NK-92 (cell line): ENCODE measurements around the gene YBX2.
A peak's percentile ranks its signal among the peaks of the same experiment; 100 is the strongest.
"Not testable (repeated sequence)": the region's sequence is repeated elsewhere in the genome, so short reads cannot be mapped to it uniquely, and the experiment has no call there.

Source experiments
- DNase-seq: peaks from one replicate; lab custom pipeline; 2025; ENCODE audit not compliant: unreplicated experiment; lab: John Stamatoyannopoulos, UW

YBX2 gene

DNA sequence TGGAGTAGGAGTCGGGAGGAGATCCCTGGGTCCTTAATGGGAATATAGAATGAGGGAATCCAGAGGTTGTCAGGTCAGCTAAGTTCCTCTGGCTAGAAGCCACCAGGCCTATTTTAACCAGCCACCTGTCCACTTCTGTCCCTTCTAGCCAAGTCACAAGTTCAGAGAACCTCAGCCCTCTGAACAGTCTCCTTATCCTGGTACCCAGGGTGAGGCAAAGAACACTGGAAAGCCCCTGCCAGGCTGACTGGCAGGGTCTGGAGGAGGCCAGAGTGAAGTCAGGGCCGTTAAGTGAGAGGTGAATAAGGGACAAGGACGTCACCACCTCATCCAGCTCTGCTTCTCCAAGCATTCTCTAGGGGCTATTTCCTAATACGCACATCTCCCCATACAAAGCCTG is 45.6 kb downstream of the YBX2 start:
- no peak for DNase-seq

DNA sequence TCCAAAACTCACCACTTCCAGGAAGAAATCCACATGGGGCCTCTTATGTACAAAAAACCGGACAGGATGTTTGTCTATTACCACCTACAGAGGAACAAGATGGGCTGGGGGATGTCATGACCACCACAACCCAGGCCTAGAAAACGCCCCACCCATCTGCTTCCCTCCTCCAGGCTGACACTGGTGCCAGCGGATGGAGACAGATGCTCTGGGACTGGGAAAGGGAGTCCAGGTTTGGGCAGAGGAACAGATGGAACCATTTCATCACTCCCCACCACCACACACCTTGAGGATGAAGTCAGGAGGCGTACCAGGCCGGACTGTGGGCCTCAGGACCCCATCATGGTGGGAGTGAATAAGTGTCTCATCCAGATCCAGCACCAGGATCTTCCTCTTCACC is 47.7 kb downstream of the YBX2 start:
- no peak for DNase-seq

DNA sequence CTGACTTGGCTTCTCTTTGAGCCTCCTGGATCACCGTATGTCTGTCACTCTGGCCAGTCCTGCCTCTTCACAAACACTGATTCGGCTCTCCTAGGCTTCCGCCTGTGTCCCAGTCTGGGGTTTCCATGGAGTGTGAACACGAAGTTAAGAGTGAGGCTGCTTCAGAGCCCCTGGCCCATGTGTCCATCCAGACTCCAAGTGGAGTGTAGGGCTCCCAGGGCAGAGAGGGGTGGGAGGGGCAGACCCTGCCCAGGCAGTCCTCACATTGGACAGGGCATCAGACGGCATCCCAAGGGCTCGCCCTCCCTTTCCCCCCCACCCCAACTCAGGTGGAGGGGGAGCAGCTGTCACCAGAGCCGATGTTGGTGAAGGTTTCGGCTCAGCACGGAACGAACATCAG is 50.6 kb downstream of the YBX2 start:
- DNase-seq: not testable (repeated sequence)

DNA sequence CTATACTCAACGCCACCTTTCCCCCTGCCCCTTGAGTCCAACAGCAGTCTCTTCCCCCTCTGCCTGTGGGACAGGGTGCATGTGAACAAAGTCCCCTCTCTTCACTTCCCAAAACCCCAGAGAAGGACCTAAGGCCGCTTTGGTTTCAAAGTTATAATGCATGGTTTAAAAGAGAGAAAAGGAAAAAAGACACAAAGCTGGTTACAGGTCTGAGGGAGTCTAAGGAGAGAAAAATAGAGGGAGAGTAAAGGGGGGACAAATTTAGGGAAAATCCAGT is 51.0 kb downstream of the YBX2 start:
- no peak for DNase-seq

DNA sequence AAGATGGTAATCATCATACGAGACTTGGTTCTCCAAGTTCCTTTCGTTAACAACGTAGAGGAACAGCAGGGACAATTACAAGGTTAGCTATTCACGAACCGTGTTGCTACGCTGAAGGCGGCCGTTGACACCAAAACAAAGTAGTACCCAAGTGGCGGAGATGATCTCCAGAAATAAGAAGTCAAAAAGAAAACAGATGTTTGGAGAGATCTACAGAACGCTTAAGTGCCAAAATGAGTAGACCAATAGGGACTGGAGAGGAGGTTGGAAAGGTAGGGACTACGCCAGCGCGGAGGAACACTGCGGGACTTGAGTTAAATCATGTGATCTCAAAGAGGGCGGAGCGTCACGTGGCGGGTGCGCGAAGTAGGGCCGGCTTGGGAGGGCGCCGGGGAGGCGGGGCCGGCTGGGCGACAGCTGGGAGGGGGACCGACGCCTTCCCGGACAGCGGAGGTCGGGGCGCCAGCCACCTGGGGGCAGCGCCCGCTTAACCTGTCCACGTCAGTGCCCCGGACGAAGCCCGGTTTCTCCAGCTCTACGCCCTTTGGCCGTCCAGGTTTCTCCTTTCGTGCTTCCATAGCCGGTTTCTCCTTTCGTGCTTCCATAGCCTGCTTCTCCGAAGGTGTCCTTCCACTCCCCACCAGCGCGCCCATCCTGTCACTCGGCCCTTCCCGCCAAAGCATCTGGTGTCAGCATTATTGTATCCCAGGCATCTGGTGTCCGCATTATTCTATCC is 51.6 kb downstream of the YBX2 start:
- peak; percentile 33 for DNase-seq

DNA sequence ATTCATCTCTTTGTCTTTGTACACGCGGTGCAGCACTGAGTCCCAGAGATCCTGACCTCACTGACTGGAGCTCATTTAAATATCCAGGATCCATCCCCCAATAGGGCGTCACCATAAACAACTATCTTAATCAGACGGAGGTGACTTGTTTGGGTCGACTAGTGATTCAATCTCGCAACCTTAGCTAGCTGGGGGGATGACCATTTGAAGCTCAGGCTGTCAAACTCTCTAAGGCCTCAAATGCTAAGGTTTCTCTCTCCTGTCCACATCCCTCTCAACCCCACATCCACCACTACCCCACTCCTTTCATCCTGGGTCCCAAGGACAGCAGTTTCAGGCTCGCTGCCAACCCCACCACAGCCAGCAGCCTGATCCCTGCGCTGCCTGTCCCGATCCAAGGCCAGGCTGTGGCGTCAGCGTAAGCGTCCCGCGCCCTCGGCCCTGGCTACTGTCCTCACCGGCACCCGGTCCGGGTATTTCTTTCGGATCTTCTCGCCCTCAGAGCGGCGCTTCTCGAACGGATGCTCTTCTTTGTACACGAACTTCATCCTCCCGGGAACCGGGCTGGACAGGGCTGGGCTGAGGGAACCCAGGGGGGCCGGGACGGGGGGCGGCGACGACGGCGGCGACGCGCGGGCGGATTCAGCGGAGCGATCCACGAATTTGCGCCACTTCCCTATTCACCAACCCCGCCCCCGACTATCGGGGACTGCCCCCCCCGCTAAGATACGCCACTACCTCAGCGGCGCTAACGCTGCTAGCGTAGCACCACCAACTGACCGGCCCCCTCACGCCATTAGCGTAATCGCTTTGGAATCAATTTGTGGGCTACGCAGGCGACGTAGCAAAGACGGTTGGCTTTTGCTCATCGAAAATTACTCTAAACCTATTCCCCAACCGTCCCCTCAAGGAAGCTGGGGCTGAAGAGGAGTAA is 52.4 kb downstream of the YBX2 start, which contains the start of gene GABARAP:
GABARAP (minus strand) TSS at position 667 of the 934 bp plus-strand sequence; CDS start at position 548, 119 bp downstream.
- peak; percentile 16 for DNase-seq

DNA sequence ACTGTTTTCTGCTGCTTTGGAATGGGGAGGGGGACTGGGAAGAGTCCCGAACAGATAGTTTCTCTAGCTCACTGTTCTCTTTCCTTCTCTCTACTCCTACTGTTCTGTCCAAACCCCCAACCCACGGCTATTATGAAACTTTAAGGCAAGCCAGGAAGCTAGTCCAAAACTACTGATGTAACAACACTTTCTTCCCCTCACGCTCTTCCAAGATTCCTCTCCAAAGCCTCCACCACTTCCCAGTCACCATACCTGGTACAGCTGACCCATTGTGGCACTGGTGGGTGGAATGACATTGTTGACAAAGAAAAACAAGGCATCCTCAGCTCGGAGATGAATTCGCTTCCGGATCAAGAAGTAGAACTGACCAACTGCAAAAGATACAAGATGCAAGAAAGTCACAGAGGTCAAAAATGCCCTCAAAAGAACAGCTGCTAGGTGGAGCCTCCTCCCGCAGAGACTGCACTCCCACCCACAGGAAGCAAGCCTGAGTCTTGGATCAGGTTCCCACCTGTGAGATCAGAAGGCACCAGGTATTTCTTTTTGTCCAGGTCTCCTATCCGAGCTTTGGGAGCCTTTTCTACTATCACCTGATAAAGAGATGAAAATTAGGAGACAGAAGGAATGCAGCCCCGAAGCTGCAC is 53.2 kb downstream of the YBX2 start:
- DNase-seq: no peak

DNA sequence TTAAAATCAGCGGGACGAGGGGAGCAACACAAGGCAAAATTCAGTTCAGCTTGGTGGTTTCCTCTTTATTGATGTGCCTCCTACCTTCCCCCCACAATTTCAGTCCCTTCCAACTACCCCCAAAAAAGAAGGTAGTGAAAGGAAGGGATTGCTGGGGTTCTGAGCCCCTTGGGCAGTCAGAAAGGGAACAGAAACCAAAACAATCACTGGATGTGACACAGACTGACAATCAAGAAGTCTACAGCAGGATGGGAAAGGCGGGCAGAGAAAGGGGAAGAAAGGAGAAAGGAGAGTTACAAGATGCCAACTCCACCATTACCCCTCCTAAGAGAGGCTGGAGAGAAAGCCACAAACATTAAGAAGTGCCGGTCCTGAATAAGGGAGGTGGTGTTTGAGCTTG is 54.1 kb downstream of the YBX2 start:
- DNase-seq: no peak

DNA sequence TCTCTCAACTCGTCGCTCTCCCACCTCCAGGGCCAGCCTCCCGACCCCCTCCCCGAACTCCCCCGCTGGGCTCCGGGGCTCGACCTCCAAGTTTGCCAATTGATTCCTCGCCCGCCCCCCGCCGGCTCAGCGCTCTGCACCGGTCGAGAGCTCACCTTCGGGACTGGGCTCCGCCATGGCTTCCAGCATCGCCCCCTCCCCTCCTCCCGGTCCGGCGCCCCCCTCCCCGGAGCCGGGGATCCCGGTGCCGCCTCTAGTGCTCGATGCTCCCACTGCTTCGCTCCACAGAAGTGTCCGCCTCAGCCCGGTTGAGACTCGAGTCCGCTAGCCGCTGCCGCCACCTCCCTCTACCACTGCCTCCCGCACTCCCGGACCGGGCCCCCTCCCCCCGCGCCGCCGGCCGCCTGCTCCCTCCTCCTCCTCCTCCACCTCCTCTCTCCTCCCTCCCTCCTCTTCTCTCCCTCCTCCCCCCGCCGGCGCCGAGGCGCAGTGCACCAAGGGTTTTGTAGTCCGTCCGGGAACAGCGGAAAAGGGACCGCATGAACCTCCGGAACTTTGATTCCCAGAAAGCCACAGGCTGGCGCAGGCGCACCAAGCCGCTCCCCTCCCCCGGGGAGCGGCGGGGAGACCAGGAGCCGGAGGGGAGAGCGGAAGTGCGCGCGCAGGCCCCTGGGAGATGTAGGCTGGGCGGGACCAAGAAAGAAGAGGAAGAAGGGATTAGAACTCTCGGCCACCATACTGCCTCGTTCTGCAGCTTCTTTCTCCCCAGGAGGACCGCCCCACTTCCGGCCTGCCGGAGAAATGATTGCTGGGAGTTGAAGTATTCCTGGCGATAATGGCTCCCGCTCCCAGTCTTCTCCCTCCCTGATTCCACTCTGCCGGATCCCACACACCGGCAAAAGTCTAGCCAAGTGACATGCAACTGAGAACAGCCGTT is 55.1 kb downstream of the YBX2 start, which contains the start of gene PHF23:
PHF23 (minus strand) TSS at position 367 of the 937 bp plus-strand sequence; CDS start at position 189, 178 bp downstream.
- peak; percentile 68 for DNase-seq

DNA sequence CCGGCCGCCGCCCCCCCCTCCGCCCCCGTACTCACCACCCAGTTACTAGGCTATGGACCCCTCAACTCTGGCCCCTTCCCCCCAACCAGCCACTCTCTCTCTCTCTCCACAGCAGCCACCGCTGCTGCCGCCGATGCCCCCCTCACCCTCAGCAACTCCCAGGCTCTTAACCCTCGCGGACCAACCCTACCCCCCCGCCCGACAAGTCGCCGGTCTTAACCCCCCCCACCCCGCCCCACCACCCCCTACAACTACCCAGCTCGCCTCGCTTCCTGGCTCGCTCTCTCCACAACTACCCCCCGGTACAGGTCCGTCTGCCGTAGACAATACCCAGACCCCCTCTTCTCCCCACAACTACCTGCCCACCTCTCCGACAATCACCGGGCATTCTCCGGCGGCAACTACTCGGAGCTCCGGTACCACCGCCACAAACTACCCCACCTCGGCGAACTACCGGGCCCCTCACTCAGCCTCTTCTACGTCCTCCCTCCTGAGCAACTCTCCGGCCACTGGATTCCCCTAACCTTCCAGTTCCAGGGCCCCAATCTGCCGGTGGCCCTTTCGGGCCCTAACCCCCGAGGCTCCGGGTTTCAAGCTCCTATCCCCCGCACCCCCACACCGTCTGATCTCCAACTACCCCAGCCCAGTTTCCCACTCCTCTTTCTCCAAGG is 55.9 kb downstream of the YBX2 start:
- no peak for DNase-seq
